SK-N-SH (cell line): ENCODE measurements around the gene HSPB1. TPM values are rescaled to one million over a fixed set of nuclear protein-coding genes. Genes with fewer than 3 reads are reported as not detected.

Experiments
- CTCF ChIA-PET: fragments of 300-600, 350-600 bp; formaldehyde crosslinking; extraction: SDS; loops from one replicate; lab custom pipeline; 2021; lab: Yijun Ruan, JAX
- POLR2A ChIA-PET: fragments of 350-600 bp; sonication (Branson Sonifier 250); formaldehyde crosslinking; extraction: SDS; loops from one replicate; lab custom pipeline; 2020; ENCODE audit warnings: antibody characterized with exemption, inconsistent platforms; lab: Yijun Ruan, JAX
- DNase-seq: peaks from one replicate; pipeline ENCODE4 v3.0.0; 2012
- H2AFZ ChIP-seq: fragments of 200-600 bp; sonication (generic); 2 replicates; pipeline ENCODE4 v1.8.1; 2016; ENCODE audit warnings: antibody characterized with exemption, mild to moderate bottlenecking, low read depth
- H3F3A ChIP-seq: fragments of 200-600 bp; sonication (generic); replicated peaks from 2 replicates; pipeline ENCODE3; 2016; ENCODE audit warnings: antibody characterized with exemption, mild to moderate bottlenecking; ENCODE audit not compliant: insufficient read depth
- H3K27ac ChIP-seq, 2 experiments: fragments of 200-500 bp in 1 of 2; fragments of 200-600 bp in 1 of 2; sonication (Bioruptor generic) in 1 of 2; sonication (generic), shearing (Covaris generic) in 1 of 2; 2 replicates each; pipeline versions ENCODE4 v1.5.1 to v1.6.1; 2014 to 2016; ENCODE audit warnings: low read depth in 2 of 2, inconsistent platforms in 1 of 2, low read length in 1 of 2, mild to moderate bottlenecking in 1 of 2, mixed read lengths in 1 of 2
- H3K27me3 ChIP-seq: fragments of 200-600 bp; sonication (generic), shearing (Covaris generic); 2 replicates; pipeline ENCODE4 v1.6.1; 2016; ENCODE audit warnings: mixed run types; ENCODE audit not compliant: insufficient read depth
- H3K36me3 ChIP-seq, 2 experiments: fragments of 200-500 bp in 1 of 2; fragments of 200-600 bp in 1 of 2; sonication (Bioruptor generic) in 1 of 2; sonication (generic) in 1 of 2; replicated peaks in 1 of 2; 2 replicates each; pipeline versions ENCODE3 to v1.5.1; 2014 to 2016; ENCODE audit warnings: low read length in 1 of 2, mild to moderate bottlenecking in 1 of 2; ENCODE audit not compliant: insufficient read depth in 2 of 2, control insufficient read depth in 1 of 2
- H3K4me1 ChIP-seq, 2 experiments: fragments of 200-500 bp in 1 of 2; fragments of 200-600 bp in 1 of 2; sonication (Bioruptor generic) in 1 of 2; sonication (generic), shearing (Covaris generic) in 1 of 2; 2 replicates each; pipeline versions ENCODE4 v1.5.1 to v1.6.1; 2014 to 2016; ENCODE audit warnings: low read depth in 1 of 2, low read length in 1 of 2, mixed run types in 1 of 2; ENCODE audit not compliant: insufficient read depth in 2 of 2, control insufficient read depth in 1 of 2
- H3K4me2 ChIP-seq: fragments of 200-600 bp; sonication (generic), shearing (Covaris generic); 2 replicates; pipeline ENCODE4 v1.6.1; 2017; ENCODE audit warnings: mixed run types
- H3K4me3 ChIP-seq, 2 experiments: fragments of 200-500 bp in 1 of 2; fragments of 200-600 bp in 1 of 2; sonication (Bioruptor generic) in 1 of 2; sonication (generic), shearing (Covaris generic) in 1 of 2; 2 replicates each; pipeline versions ENCODE4 v1.5.1 to v1.8.1; 2014 to 2016; ENCODE audit warnings: low read depth in 2 of 2, inconsistent platforms in 1 of 2, low read length in 1 of 2, mild to moderate bottlenecking in 1 of 2, mixed read lengths in 1 of 2, moderate library complexity in 1 of 2
- H3K79me2 ChIP-seq: fragments of 200-600 bp; sonication (generic); 2 replicates; pipeline ENCODE4 v1.8.1; 2017; ENCODE audit warnings: mild to moderate bottlenecking; ENCODE audit not compliant: insufficient read depth
- H3K9ac ChIP-seq: fragments of 200-600 bp; sonication (generic); 2 replicates; pipeline ENCODE4 v1.6.1; 2017; ENCODE audit warnings: mixed run types
- H3K9me2 ChIP-seq: fragments of 200-600 bp; sonication (generic); 2 replicates; pipeline ENCODE4 v1.6.1; 2017; ENCODE audit warnings: mixed run types
- H3K9me3 ChIP-seq: fragments of 200-600 bp; sonication (generic); 2 replicates; pipeline ENCODE4 v1.6.1; 2017; ENCODE audit warnings: mixed run types, mild to moderate bottlenecking, moderate library complexity
- H4K20me1 ChIP-seq: fragments of 200-600 bp; sonication (generic); 2 replicates; pipeline ENCODE4 v1.6.1; 2017; ENCODE audit warnings: mild to moderate bottlenecking, mixed run types; ENCODE audit not compliant: insufficient read depth
- ELF1 ChIP-seq: IDR thresholded peaks from 2 replicates; pipeline ENCODE4 v1.4.0; 2012
- EP300 ChIP-seq, 2 experiments: IDR thresholded peaks; 2 replicates each; pipeline versions ENCODE4 v1.4.0 to v1.6.1; 2012; ENCODE audit warnings: borderline replicate concordance in 1 of 2, low read depth in 1 of 2, low read length in 1 of 2
- FOSL2 ChIP-seq: IDR thresholded peaks from 2 replicates; pipeline ENCODE4 v1.4.0; 2012; ENCODE audit warnings: low read depth, mild to moderate bottlenecking, moderate library complexity, borderline replicate concordance
- FOXJ3 ChIP-seq: sonication (generic); formaldehyde crosslinking; IDR thresholded peaks from 2 replicates; pipeline ENCODE4 v1.5.1; 2020; ENCODE audit warnings: mild to moderate bottlenecking, missing genetic modification reagents
- GATA2 ChIP-seq: sonication (generic); formaldehyde crosslinking; IDR thresholded peaks from 2 replicates; pipeline ENCODE4 v1.5.0; 2020; ENCODE audit warnings: mild to moderate bottlenecking, missing genetic modification reagents
- JUND ChIP-seq: IDR thresholded peaks from 2 replicates; pipeline ENCODE4 v1.4.0; 2012
- MEF2A ChIP-seq: IDR thresholded peaks from 2 replicates; pipeline ENCODE4 v1.4.0; 2012; ENCODE audit warnings: low read depth, borderline replicate concordance
- POLR2AphosphoS5 ChIP-seq: IDR thresholded peaks from 2 replicates; pipeline ENCODE4 v1.6.1; 2012; ENCODE audit warnings: low read depth, low read length
- RFX5 ChIP-seq: IDR thresholded peaks from 2 replicates; pipeline ENCODE4 v1.6.1; 2012; ENCODE audit warnings: mild to moderate bottlenecking, improper control_type of control experiment, low read length
- RXRA ChIP-seq: IDR thresholded peaks from 2 replicates; pipeline ENCODE4 v1.4.0; 2012; ENCODE audit warnings: low read depth, mild to moderate bottlenecking, borderline replicate concordance
- TAF1 ChIP-seq: IDR thresholded peaks from 2 replicates; pipeline ENCODE4 v1.6.1; 2012; ENCODE audit warnings: low read depth, mild to moderate bottlenecking, low read length, moderate library complexity, borderline replicate concordance
- TCF12 ChIP-seq: IDR thresholded peaks from 2 replicates; pipeline ENCODE4 v1.4.0; 2012
- WGBS: methylation state at CpG from one replicate; pipeline ENCODE4 v1.1.6; 2017; ENCODE audit warnings: low lambda C conversion rate; 5-methylcytosine and 5-hydroxymethylcytosine counted together
- polyA plus RNA-seq, 3 experiments: library from polyadenylated mRNA; depleted of rRNA; stranded (reverse); fragments of >200 nt; gene quantifications; 2 replicates each; pipeline ENCODE4 v1.2.3, GENCODE V29; 2012
- TF ChIP-seq, protein P1 (sequence below): fragments of 200-600 bp; sonication (generic); IDR thresholded peaks from 2 replicates; pipeline ENCODE4 v1.6.1; 2017; ENCODE audit warnings: antibody characterized with exemption, mild to moderate bottlenecking, moderate library complexity
- TF ChIP-seq, protein P2 (sequence below): IDR thresholded peaks from 2 replicates; pipeline ENCODE4 v1.4.0; 2012; ENCODE audit warnings: low read depth
- TF ChIP-seq, protein P3 (sequence below): fragments of 150-350 bp; IDR thresholded peaks from 2 replicates; pipeline ENCODE4 v1.6.1; 2016; ENCODE audit warnings: mild to moderate bottlenecking, low read depth, low read length
- TF ChIP-seq, protein P4 (sequence below): fragments of 150-350 bp; IDR thresholded peaks from 2 replicates; pipeline ENCODE4 v1.6.1; 2017; ENCODE audit warnings: antibody characterized with exemption, low read length, low read depth, borderline replicate concordance

The HSPB1 gene
- polyA plus RNA-seq, 1 of the 3 experiments (the other 2 are of a cell fraction), result 824 TPM

DNA sequence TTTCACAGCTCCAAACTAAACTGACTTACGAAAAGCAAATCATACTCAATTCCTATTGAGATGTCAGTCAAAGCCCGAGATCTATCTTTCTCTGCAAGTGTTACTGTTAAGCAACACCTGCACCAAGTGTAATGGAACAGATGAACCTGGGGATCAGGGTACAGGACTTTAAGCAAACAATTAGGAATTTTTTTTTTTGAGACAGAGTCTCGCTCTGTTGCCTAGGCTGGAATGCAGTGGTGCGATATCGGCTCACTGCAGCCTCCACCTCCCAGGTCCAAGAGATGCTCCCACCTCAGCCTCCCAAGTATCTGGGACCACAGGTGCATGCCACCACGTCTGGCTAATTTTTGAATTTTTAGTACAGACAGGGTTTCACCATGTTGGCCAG, 41.5 kb downstream of the HSPB1 start:
- ChIA-PET POLR2A (interaction anchor here (1.1 kb wide), 1 partner anchor 15 kb away, joined by 6 read pairs; the partner anchor contains the start of gene YWHAG), CTCF (interaction anchor here (0.9 to 1.4 kb wide), 3 partner anchors 10 to 12 kb away, joined by 3 read pairs; no protein-coding TSS in a partner anchor)
- Histone ChIP-seq H4K20me1 (peaks cover 99% of the 10 kb centered on the region), H3K9ac (no peak overlapping the region), H3K4me2 (no peak overlapping the region), H3K79me2 (peaks cover 100% of the 10 kb centered on the region), H3K9me2 (no peaks in the 10 kb centered on the region), H2AFZ (no peak overlapping the region), H3K36me3 (peaks cover 58 to 89% of the 10 kb centered on the region in 2 experiments), H3K27me3 (no peaks in the 10 kb centered on the region), H3F3A (peaks cover 54% of the 10 kb centered on the region), H3K9me3 (no peaks in the 10 kb centered on the region), H3K4me1 (peaks cover 3 to 13% of the 10 kb centered on the region in 2 experiments; a peak in 3 of 4 replicates), H3K4me3 (no peak overlapping the region), H3K27ac (no peak overlapping the region)
- no peak for TF ChIP-seq EP300 (IDR thresholded peaks at IDR 0.05; ENCODE audit: borderline replicate concordance in 1 of 2, low read depth in 1 of 2, low read length in 1 of 2)
- no peak for TF ChIP-seq RXRA
- TF ChIP-seq ELF1, result no peak
- no peak for TF ChIP-seq FOSL2
- no peak for TF ChIP-seq GATA2 (CRISPR knock-in tag)
- WGBS, result 96% methylated on average over 6 of the region's 6 CpGs
- DNase-seq, result no peak

DNA sequence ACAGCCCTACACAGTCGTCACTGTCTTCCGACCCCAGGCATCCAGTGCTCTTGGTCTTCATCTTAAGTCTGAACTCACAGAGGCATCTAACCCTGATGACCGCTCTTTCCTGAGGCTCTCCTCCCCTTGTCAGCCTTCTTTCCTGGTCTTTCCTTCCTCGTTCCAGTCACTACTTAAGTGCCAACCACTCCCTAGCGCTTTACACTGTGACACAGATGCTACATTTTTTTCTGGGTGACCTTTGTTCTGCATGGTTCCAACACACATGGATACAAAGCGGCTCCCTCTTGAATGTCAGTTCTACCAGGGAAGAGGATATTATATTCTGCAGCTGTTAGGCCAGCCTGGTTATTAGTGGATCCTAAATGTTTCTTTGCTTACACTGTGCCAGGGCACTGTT, 43.6 kb downstream of the HSPB1 start:
- Histone ChIP-seq H3K36me3 (peaks cover 65 to 94% of the 10 kb centered on the region in 2 experiments), H3K4me1 (0 out of 4 replicates have a peak, but pooled peaks cover 0 to 10% of the 10 kb centered on the region in 2 experiments), H3K27me3 (no peaks in the 10 kb centered on the region), H3K79me2 (peaks cover 100% of the 10 kb centered on the region), H3K27ac (no peak overlapping the region), H3K9me3 (no peaks in the 10 kb centered on the region), H3F3A (peaks cover 42% of the 10 kb centered on the region), H3K4me2 (no peak overlapping the region), H3K9me2 (no peaks in the 10 kb centered on the region), H2AFZ (no peak overlapping the region), H4K20me1 (peaks cover 99% of the 10 kb centered on the region), H3K9ac (no peak overlapping the region), H3K4me3 (no peak overlapping the region)
- no peak for DNase-seq
- 98% methylated on average over 6 of the region's 6 CpGs for WGBS
- POLR2A ChIA-PET, result no interaction called here
- CTCF ChIA-PET, result interaction anchor here (0.9 kb wide), 1 partner anchor 168 kb away, joined by 3 read pairs; no protein-coding TSS in a partner anchor
- TF ChIP-seq, protein P1, sequence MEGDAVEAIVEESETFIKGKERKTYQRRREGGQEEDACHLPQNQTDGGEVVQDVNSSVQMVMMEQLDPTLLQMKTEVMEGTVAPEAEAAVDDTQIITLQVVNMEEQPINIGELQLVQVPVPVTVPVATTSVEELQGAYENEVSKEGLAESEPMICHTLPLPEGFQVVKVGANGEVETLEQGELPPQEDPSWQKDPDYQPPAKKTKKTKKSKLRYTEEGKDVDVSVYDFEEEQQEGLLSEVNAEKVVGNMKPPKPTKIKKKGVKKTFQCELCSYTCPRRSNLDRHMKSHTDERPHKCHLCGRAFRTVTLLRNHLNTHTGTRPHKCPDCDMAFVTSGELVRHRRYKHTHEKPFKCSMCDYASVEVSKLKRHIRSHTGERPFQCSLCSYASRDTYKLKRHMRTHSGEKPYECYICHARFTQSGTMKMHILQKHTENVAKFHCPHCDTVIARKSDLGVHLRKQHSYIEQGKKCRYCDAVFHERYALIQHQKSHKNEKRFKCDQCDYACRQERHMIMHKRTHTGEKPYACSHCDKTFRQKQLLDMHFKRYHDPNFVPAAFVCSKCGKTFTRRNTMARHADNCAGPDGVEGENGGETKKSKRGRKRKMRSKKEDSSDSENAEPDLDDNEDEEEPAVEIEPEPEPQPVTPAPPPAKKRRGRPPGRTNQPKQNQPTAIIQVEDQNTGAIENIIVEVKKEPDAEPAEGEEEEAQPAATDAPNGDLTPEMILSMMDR, result no peak
- no peak for TF ChIP-seq RXRA

DNA sequence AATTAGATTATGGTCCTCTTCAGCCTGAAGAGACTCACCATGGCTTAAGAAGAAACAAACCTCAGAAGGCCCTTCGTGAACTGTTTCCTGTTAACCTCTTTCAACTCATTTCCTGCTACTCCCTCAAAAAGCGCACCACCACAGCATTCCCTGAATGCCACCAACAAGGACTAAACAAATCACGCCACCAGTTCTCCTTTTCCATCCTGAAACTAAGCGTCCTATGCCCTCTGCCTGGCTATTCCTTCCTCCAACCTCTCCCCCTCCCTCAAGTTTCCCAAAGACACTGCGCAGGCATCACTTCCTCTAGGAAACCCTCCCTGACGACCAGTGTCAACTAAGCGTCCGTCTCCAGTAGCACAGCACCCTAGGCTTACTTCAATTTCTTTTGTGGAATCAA, 44.3 kb downstream of the HSPB1 start:
- Histone ChIP-seq H3K79me2 (peaks cover 100% of the 10 kb centered on the region), H3K36me3 (peaks cover 63 to 91% of the 10 kb centered on the region in 2 experiments), H4K20me1 (peaks cover 99% of the 10 kb centered on the region), H3K4me1 (0 out of 4 replicates have a peak, but pooled peaks cover 0 to 10% of the 10 kb centered on the region in 2 experiments), H2AFZ (no peak overlapping the region)
- CTCF ChIA-PET, result no interaction called here
- TF ChIP-seq POLR2AphosphoS5, result no peak
- TF ChIP-seq EP300 (IDR thresholded peaks at IDR 0.05; ENCODE audit: borderline replicate concordance in 1 of 2, low read depth in 1 of 2, low read length in 1 of 2), result no peak
- TF ChIP-seq, protein P2, sequence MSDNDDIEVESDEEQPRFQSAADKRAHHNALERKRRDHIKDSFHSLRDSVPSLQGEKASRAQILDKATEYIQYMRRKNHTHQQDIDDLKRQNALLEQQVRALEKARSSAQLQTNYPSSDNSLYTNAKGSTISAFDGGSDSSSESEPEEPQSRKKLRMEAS, result no peak
- TF ChIP-seq TCF12, result no peak
- no peak for TF ChIP-seq RFX5
- no peak for TF ChIP-seq JUND
- no peak for TF ChIP-seq FOXJ3 (CRISPR knock-in tag)
- TF ChIP-seq TAF1, result no peak
- TF ChIP-seq, protein P3, sequence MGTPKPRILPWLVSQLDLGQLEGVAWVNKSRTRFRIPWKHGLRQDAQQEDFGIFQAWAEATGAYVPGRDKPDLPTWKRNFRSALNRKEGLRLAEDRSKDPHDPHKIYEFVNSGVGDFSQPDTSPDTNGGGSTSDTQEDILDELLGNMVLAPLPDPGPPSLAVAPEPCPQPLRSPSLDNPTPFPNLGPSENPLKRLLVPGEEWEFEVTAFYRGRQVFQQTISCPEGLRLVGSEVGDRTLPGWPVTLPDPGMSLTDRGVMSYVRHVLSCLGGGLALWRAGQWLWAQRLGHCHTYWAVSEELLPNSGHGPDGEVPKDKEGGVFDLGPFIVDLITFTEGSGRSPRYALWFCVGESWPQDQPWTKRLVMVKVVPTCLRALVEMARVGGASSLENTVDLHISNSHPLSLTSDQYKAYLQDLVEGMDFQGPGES, result no peak
- no peak for TF ChIP-seq FOSL2
- TF ChIP-seq, protein P4, sequence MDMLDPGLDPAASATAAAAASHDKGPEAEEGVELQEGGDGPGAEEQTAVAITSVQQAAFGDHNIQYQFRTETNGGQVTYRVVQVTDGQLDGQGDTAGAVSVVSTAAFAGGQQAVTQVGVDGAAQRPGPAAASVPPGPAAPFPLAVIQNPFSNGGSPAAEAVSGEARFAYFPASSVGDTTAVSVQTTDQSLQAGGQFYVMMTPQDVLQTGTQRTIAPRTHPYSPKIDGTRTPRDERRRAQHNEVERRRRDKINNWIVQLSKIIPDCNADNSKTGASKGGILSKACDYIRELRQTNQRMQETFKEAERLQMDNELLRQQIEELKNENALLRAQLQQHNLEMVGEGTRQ, result no peak
- TF ChIP-seq GATA2 (CRISPR knock-in tag), result no peak
- TF ChIP-seq MEF2A, result no peak
- TF ChIP-seq, all 33 proteins: peak for 0
- WGBS, result 95% methylated on average over 8 of the region's 8 CpGs
- Histone ChIP-seq H3K4me3 (no peak overlapping the region), H3K27me3 (no peaks in the 10 kb centered on the region), H3K9ac (no peak overlapping the region), H3F3A (peaks cover 37% of the 10 kb centered on the region), H3K4me2 (no peak overlapping the region), H3K27ac (no peak overlapping the region), H3K9me2 (no peaks in the 10 kb centered on the region), H3K9me3 (no peaks in the 10 kb centered on the region)
- POLR2A ChIA-PET, result interaction anchor here (1.6 kb wide), 1 partner anchor 12 kb away, joined by 5 read pairs; the partner anchor contains the start of gene YWHAG
- DNase-seq, result no peak
